Stomach (tissue), 9 donors: ENCODE measurements around the gene NDUFS1. TPM values are rescaled to one million over a fixed set of nuclear protein-coding genes. Genes with fewer than 3 reads are reported as not detected.
A peak's percentile ranks its signal among the peaks of the same experiment; 100 is the strongest.

Source experiments
- DNase-seq, 2 donors: peaks; one replicate each; pipeline versions ENCODE4 v3.0.0 to v3.0.0-alpha.2; 2013 to 2019
- H3K27ac ChIP-seq, 5 donors: fragments of 200-600 bp in 4 of 5; sonication (generic) in 4 of 5; one replicate each; pipeline ENCODE4 v1.5.1; 2013 to 2019; ENCODE audit warnings: mild to moderate bottlenecking in 1 of 5, moderate library complexity in 1 of 5
- H3K27me3 ChIP-seq, 3 donors: fragments of 200-600 bp; sonication (generic); one replicate each; pipeline ENCODE4 v1.5.1; 2017 to 2019; ENCODE audit warnings: mixed run types in 1 of 3
- H3K36me3 ChIP-seq, 4 donors: fragments of 200-600 bp; sonication (generic); 1 replicate in 3 of 4; 2 replicates in 1 of 4; pipeline ENCODE4 v1.5.1; 2016 to 2019
- H3K4me1 ChIP-seq, 4 donors: fragments of 200-600 bp; sonication (generic); one replicate each; pipeline ENCODE4 v1.5.1; 2016 to 2019
- H3K4me3 ChIP-seq, 4 donors: fragments of 200-600 bp; sonication (generic) in 3 of 4; one replicate each; pipeline ENCODE4 v1.5.1; 2016 to 2019; ENCODE audit warnings: mild to moderate bottlenecking in 1 of 4
- H3K9me3 ChIP-seq, 4 donors: fragments of 200-600 bp; sonication (generic); one replicate each; pipeline ENCODE4 v1.5.1; 2016 to 2019
- CTCF ChIP-seq, 7 experiments: fragments of 450-650 bp in 4 of 7; fragments of 200-600 bp in 3 of 7; sonication (generic) in 3 of 7; IDR thresholded peaks; one replicate each; pipeline ENCODE4 v1.5.1; 2016 to 2019; ENCODE audit warnings: antibody characterized with exemption in 7 of 7, control low read depth in 2 of 7, mild to moderate bottlenecking in 1 of 7
- EP300 ChIP-seq: sonication (generic); formaldehyde crosslinking; IDR thresholded peaks from one replicate; pipeline ENCODE4 v1.6.1; 2017; ENCODE audit warnings: antibody characterized with exemption
- POLR2A ChIP-seq, 4 donors: fragments of 450-650 bp; IDR thresholded peaks; one replicate each; pipeline ENCODE4 v1.6.1; 2016; ENCODE audit warnings: antibody characterized with exemption in 4 of 4, control low read depth in 2 of 4, mild to moderate bottlenecking in 1 of 4, moderate library complexity in 1 of 4
- POLR2AphosphoS5 ChIP-seq, 3 donors: sonication (generic); formaldehyde crosslinking; IDR thresholded peaks; one replicate each; pipeline ENCODE4 v1.6.1; 2016; ENCODE audit warnings: antibody characterized with exemption in 3 of 3
- WGBS, 5 donors: extraction: QIAGEN DNeasy Blood & Tissue Kit in 3 of 5; methylation state at CpG; one replicate each; pipeline versions ENCODE4 v1.1.5 to v1.1.7; 2013 to 2018; 5-methylcytosine and 5-hydroxymethylcytosine counted together
- intact Hi-C: fragments of 100-400 bp; cut with DNase I; formaldehyde crosslinking; loops from one replicate; pipeline ENCODE4 v1.15.1; 2023; ENCODE audit warnings: low total_unique reads
- polyA plus RNA-seq, 3 donors: library from polyadenylated mRNA; stranded (reverse); fragments of 200-250 nt; gene quantifications; one replicate each; pipeline ENCODE4 v1.2.3, GENCODE V29; 2013
- total RNA-seq, 5 donors: library from RNA; depleted of rRNA; stranded (reverse); fragments of >200 nt; gene quantifications; one replicate each; pipeline versions ENCODE4 v1.1.0 to v1.2.3, GENCODE V29; 2014 to 2016
- donor health status: healthy with polysubstance abuse.
- donor health status: Bipolar disorder and iron deficiency.
- donor health status: healthy.

NDUFS1 gene
- total and polyA plus RNA-seq, 8 donors = 9.8 to 143 (median 37.6) TPM

GRCh38 chr2:206084439-206084869 is 74.8 kb downstream of the NDUFS1 start:
- WGBS, 5 donors = 0 to 1% (median 1%) methylated on average over 10 of the region's 10 CpGs
- peak; percentile 36 to 83 for DNase-seq
- no peaks in the 10 kb centered on the region for H3K27me3 ChIP-seq
- TF ChIP-seq CTCF (IDR thresholded peaks at IDR 0.05) (no peak), EP300 (no peak), POLR2AphosphoS5 (IDR thresholded peaks at IDR 0.05) (peak; percentile 22 to 77 (median 72))
- peaks cover 9 to 66% (median 41%) of the 10 kb centered on the region in 4 donors for H3K4me1 ChIP-seq
- no peaks in the 10 kb centered on the region for H3K9me3 ChIP-seq
- H3K27ac ChIP-seq = peak overlapping the region; percentile 98 to 100 (median 99)
- no peaks in the 10 kb centered on the region for H3K36me3 ChIP-seq
- intact Hi-C loops = no loop called here
- peak overlapping the region; percentile 66 to 91 (median 78) for H3K4me3 ChIP-seq

- H3K4me1 ChIP-seq = peaks cover 9 to 65% (median 46%) of the 10 kb centered on the region in 4 donors
- no peak for TF ChIP-seq POLR2A (IDR thresholded peaks at IDR 0.05)
- WGBS, 5 donors = 3 to 6% (median 4%) methylated on average over 13 to 14 of the region's 14 CpGs
These were observed 75.4 kb downstream of the NDUFS1 start for GRCh38 chr2:206083602-206084438.

GRCh38 chr2:206082298-206082843 is 76.9 kb downstream of the NDUFS1 start:
- no peak overlapping the region for H3K4me3 ChIP-seq
- WGBS, 5 donors = 94 to 98% (median 95%) methylated on average over 4 of the region's 4 CpGs
- intact Hi-C loops = no loop called here
- no peaks in the 10 kb centered on the region for H3K27me3 ChIP-seq
- no peaks in the 10 kb centered on the region for H3K9me3 ChIP-seq
- H3K27ac ChIP-seq = no peak overlapping the region
- TF ChIP-seq POLR2AphosphoS5 (IDR thresholded peaks at IDR 0.05) (no peak), CTCF (IDR thresholded peaks at IDR 0.05) (no peak), EP300 (no peak), POLR2A (IDR thresholded peaks at IDR 0.05) (no peak)
- no peaks in the 10 kb centered on the region for H3K36me3 ChIP-seq
- peaks cover 9 to 65% (median 46%) of the 10 kb centered on the region in 4 donors for H3K4me1 ChIP-seq
- DNase-seq = peak in 1 of 2 donors; percentile 10

More at GRCh38 chr2:206083602-206084438, 75.4 kb downstream of the NDUFS1 start:
- Histone ChIP-seq H3K27me3 (no peaks in the 10 kb centered on the region), H3K4me3 (peak overlapping the region; percentile 66 to 91 (median 78)), H3K27ac (peak overlapping the region; percentile 98 to 100 (median 99)), H3K36me3 (no peaks in the 10 kb centered on the region), H3K9me3 (no peaks in the 10 kb centered on the region)
- peak; percentile 34 to 71 for DNase-seq
- intact Hi-C loops = no loop called here

- Histone ChIP-seq H3K27me3 (no peaks in the 10 kb centered on the region), H3K4me1 (peaks cover 9 to 69% (median 49%) of the 10 kb centered on the region in 4 donors), H3K27ac (no peak overlapping the region), H3K9me3 (no peaks in the 10 kb centered on the region), H3K4me3 (no peak overlapping the region), H3K36me3 (no peaks in the 10 kb centered on the region)
- 66 to 83% (median 77%) methylated on average over 4 of the region's 4 CpGs for WGBS, 5 donors
- TF ChIP-seq CTCF (IDR thresholded peaks at IDR 0.05) = no peak
- TF ChIP-seq POLR2AphosphoS5 (IDR thresholded peaks at IDR 0.05) = no peak
- no peak for TF ChIP-seq POLR2A (IDR thresholded peaks at IDR 0.05)
- no peak for TF ChIP-seq EP300
- DNase-seq = no peak
- intact Hi-C loops = no loop called here
These were observed 78.3 kb downstream of the NDUFS1 start for GRCh38 chr2:206080927-206081326.
